GM10266 (cell line): ENCODE results near the gene SPTBN4.
"Not testable (repeated sequence)": the region's sequence is repeated elsewhere in the genome, so short reads cannot be mapped to it uniquely, and the experiment has no call there.

Experiments
- DNase-seq: peaks from one replicate; pipeline ENCODE4 v3.0.0; 2012; ENCODE audit errors: extremely low spot score
- CTCF ChIP-seq: IDR thresholded peaks from 2 replicates; pipeline ENCODE4 v1.5.1; 2012; ENCODE audit warnings: mild to moderate bottlenecking, low read depth; ENCODE audit not compliant: control insufficient read depth, insufficient read depth; ENCODE audit errors: missing control alignments

SPTBN4 gene

GRCh38 chr19:40521276-40521675 is 54.5 kb downstream of the SPTBN4 start:
- TF ChIP-seq CTCF, result peak; percentile 24
- no peak for DNase-seq

- not testable (repeated sequence) for DNase-seq
Observed at GRCh38 chr19:40521900-40522299, 55.1 kb downstream of the SPTBN4 start.

- DNase-seq, result peak; percentile 70
- TF ChIP-seq CTCF, result peak; percentile 68
Observed at GRCh38 chr19:40523322-40524047, 56.7 kb downstream of the SPTBN4 start.

GRCh38 chr19:40524133-40524549 is 57.3 kb downstream of the SPTBN4 start:
- TF ChIP-seq CTCF, result no peak
- DNase-seq, result no peak

- no peak for TF ChIP-seq CTCF
Observed at GRCh38 chr19:40524655-40525054, 57.9 kb downstream of the SPTBN4 start.

GRCh38 chr19:40525234-40526051 is 58.6 kb downstream of the SPTBN4 start:
- DNase-seq, result no peak
- no peak for TF ChIP-seq CTCF

More at GRCh38 chr19:40524655-40525054, 57.9 kb downstream of the SPTBN4 start:
- DNase-seq, result no peak

- no peak for TF ChIP-seq CTCF
- no peak for DNase-seq
Observed at GRCh38 chr19:40528078-40528477, 61.3 kb downstream of the SPTBN4 start.
